Measurements from ENCODE around the gene METTL9. TPM values are rescaled to one million over a fixed set of nuclear protein-coding genes. Genes with fewer than 3 reads are reported as not detected.

The METTL9 gene
- total and polyA plus RNA-seq, 2 of the 13 experiments (the other 11 are each of a cell fraction or from before 2014, with no cell fraction given), result 123 to 204 TPM

DNA sequence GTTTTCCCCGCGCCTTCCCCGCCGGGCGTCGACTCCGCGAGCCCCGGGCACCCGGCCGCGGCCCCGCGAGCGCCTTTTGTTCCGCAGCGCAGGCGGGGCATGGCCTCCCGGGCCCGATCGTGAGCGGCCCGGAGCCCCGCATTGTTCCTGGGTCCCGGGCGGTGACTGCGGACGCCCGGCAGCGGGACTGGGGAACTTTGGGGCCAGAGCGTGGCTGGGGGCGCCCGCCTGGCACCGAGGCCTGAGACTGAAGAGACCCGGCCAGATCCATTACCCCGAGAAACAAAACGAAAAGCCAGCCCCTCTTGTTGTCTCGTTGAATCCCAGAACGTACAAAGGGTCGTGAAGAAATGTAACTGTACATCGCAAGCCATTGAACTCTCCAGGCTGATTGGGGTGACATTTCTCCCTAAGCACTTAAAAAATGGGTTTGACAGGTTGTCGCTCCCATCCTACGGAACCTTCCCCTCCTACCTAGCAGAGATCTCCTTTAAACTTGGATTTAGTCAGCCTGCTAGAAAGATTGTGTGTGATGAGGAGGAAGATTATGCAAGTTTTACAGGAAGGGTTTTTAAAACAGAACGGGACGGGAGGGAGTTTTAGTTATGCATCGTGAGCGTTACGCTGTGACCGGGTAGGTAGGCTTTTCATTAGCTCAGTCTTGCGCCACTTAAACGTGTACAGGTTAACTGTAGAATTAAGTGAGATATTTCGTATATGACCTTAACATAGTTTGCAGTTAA, 825 bp downstream of the METTL9 start (continued):
- TF ChIP-seq SOX13 (IDR thresholded peaks at IDR 0.05) (no peak), SOX13 (CRISPR knock-in tag; conservative IDR thresholded peaks at IDR 0.05 in 1 of 2, IDR thresholded peaks at IDR 0.05 in 1 of 2) (no peak), ZNF264 (CRISPR knock-in tag; IDR thresholded peaks at IDR 0.05) (no peak), ZNF234 (CRISPR knock-in tag; conservative IDR thresholded peaks at IDR 0.05) (peak; percentile 82; the same call in 1 of the 2 replicates), ZNF225 (CRISPR knock-in tag; IDR thresholded peaks at IDR 0.05) (no peak; the same call in 1 of the 2 replicates), SNAI1 (CRISPR knock-in tag; IDR thresholded peaks at IDR 0.05; ENCODE audit: borderline replicate concordance) (no peak), TBX3 (IDR thresholded peaks at IDR 0.05; ENCODE audit: borderline replicate concordance) (no peak), NFYB (CRISPR knock-in tag; IDR thresholded peaks at IDR 0.05) (no peak), CAMTA2 (CRISPR knock-in tag; IDR thresholded peaks at IDR 0.05; ENCODE audit: borderline replicate concordance) (no peak), ZNF136 (CRISPR knock-in tag; IDR thresholded peaks at IDR 0.05; ENCODE audit: low read depth) (no peak), NR2C2 (CRISPR knock-in tag; IDR thresholded peaks at IDR 0.05; ENCODE audit: borderline replicate concordance) (no peak), WIZ (CRISPR knock-in tag; IDR thresholded peaks at IDR 0.05) (no peak), ZNF816 (CRISPR knock-in tag; IDR thresholded peaks at IDR 0.05; ENCODE audit: borderline replicate concordance) (no peak; the same call in 1 of the 2 replicates), FOXK2 (IDR thresholded peaks at IDR 0.05) (no peak), TBP (CRISPR knock-in tag; IDR thresholded peaks at IDR 0.05) (no peak), MED13 (CRISPR knock-in tag; IDR thresholded peaks at IDR 0.05) (no peak), ZSCAN21 (CRISPR knock-in tag; IDR thresholded peaks at IDR 0.05; ENCODE audit: borderline replicate concordance) (no peak)
- TF ChIP-seq, protein P1, sequence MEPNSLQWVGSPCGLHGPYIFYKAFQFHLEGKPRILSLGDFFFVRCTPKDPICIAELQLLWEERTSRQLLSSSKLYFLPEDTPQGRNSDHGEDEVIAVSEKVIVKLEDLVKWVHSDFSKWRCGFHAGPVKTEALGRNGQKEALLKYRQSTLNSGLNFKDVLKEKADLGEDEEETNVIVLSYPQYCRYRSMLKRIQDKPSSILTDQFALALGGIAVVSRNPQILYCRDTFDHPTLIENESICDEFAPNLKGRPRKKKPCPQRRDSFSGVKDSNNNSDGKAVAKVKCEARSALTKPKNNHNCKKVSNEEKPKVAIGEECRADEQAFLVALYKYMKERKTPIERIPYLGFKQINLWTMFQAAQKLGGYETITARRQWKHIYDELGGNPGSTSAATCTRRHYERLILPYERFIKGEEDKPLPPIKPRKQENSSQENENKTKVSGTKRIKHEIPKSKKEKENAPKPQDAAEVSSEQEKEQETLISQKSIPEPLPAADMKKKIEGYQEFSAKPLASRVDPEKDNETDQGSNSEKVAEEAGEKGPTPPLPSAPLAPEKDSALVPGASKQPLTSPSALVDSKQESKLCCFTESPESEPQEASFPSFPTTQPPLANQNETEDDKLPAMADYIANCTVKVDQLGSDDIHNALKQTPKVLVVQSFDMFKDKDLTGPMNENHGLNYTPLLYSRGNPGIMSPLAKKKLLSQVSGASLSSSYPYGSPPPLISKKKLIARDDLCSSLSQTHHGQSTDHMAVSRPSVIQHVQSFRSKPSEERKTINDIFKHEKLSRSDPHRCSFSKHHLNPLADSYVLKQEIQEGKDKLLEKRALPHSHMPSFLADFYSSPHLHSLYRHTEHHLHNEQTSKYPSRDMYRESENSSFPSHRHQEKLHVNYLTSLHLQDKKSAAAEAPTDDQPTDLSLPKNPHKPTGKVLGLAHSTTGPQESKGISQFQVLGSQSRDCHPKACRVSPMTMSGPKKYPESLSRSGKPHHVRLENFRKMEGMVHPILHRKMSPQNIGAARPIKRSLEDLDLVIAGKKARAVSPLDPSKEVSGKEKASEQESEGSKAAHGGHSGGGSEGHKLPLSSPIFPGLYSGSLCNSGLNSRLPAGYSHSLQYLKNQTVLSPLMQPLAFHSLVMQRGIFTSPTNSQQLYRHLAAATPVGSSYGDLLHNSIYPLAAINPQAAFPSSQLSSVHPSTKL (CRISPR knock-in tag; IDR thresholded peaks at IDR 0.05), result no peak
- TF ChIP-seq, protein P2, sequence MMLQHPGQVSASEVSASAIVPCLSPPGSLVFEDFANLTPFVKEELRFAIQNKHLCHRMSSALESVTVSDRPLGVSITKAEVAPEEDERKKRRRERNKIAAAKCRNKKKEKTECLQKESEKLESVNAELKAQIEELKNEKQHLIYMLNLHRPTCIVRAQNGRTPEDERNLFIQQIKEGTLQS (CRISPR knock-in tag; IDR thresholded peaks at IDR 0.05), result no peak
- TF ChIP-seq, protein P3, sequence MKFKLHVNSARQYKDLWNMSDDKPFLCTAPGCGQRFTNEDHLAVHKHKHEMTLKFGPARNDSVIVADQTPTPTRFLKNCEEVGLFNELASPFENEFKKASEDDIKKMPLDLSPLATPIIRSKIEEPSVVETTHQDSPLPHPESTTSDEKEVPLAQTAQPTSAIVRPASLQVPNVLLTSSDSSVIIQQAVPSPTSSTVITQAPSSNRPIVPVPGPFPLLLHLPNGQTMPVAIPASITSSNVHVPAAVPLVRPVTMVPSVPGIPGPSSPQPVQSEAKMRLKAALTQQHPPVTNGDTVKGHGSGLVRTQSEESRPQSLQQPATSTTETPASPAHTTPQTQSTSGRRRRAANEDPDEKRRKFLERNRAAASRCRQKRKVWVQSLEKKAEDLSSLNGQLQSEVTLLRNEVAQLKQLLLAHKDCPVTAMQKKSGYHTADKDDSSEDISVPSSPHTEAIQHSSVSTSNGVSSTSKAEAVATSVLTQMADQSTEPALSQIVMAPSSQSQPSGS (CRISPR knock-in tag; IDR thresholded peaks at IDR 0.05), result 0 out of 2 replicates have a peak, but pooled peaks have one; percentile 26
- TF ChIP-seq, protein P4, sequence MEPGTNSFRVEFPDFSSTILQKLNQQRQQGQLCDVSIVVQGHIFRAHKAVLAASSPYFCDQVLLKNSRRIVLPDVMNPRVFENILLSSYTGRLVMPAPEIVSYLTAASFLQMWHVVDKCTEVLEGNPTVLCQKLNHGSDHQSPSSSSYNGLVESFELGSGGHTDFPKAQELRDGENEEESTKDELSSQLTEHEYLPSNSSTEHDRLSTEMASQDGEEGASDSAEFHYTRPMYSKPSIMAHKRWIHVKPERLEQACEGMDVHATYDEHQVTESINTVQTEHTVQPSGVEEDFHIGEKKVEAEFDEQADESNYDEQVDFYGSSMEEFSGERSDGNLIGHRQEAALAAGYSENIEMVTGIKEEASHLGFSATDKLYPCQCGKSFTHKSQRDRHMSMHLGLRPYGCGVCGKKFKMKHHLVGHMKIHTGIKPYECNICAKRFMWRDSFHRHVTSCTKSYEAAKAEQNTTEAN (CRISPR knock-in tag; conservative IDR thresholded peaks at IDR 0.05), result no peak
- TF ChIP-seq, protein P5, sequence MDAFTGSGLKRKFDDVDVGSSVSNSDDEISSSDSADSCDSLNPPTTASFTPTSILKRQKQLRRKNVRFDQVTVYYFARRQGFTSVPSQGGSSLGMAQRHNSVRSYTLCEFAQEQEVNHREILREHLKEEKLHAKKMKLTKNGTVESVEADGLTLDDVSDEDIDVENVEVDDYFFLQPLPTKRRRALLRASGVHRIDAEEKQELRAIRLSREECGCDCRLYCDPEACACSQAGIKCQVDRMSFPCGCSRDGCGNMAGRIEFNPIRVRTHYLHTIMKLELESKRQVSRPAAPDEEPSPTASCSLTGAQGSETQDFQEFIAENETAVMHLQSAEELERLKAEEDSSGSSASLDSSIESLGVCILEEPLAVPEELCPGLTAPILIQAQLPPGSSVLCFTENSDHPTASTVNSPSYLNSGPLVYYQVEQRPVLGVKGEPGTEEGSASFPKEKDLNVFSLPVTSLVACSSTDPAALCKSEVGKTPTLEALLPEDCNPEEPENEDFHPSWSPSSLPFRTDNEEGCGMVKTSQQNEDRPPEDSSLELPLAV (CRISPR knock-in tag; conservative IDR thresholded peaks at IDR 0.05; ENCODE audit: low read depth), result no peak

Measured in HepG2 (cell line).